Panc1 (cell line): ENCODE data around the gene IGSF3. TPM values are rescaled to one million over a fixed set of nuclear protein-coding genes. Genes with fewer than 3 reads are reported as not detected.

Experiments used
- ATAC-seq: fragments of 200-7000 bp; cut with Tn5 transposase; 2 replicates; pipeline ENCODE4 v1.9.1; 2020; ENCODE audit warnings: mild to moderate bottlenecking, moderate library complexity
- BruUV-seq: library from RNA; stranded (reverse); fragments of 400-500 nt; replicated peaks from 2 replicates; lab custom pipeline; 2021; lab: Mats Ljungman, UMichigan
- CTCF ChIA-PET: fragments of 300-600 bp; sonication (Branson Sonifier 250); formaldehyde crosslinking; loops from one replicate; lab custom pipeline; 2022; ENCODE audit warnings: antibody characterized with exemption; lab: Charles Lee
- POLR2A ChIA-PET: fragments of 300-600 bp; sonication (Branson Sonifier 250); formaldehyde crosslinking; loops from one replicate; lab custom pipeline; 2022; ENCODE audit warnings: antibody characterized with exemption; lab: Charles Lee
- DNase-seq: peaks from one replicate; pipeline ENCODE4 v3.0.0-alpha.2; 2010; ENCODE audit warnings: low read depth, low spot score
- H3K27ac ChIP-seq: 2 replicates; pipeline ENCODE4 v1.5.1; 2011; ENCODE audit warnings: mild to moderate bottlenecking, low read length, inconsistent platforms
- H3K27me3 ChIP-seq: fragments of 200-500 bp; sonication (Bioruptor generic); 2 replicates; pipeline ENCODE4 v1.6.0; 2014; ENCODE audit warnings: low read length, inconsistent platforms; ENCODE audit not compliant: control insufficient read depth, insufficient read depth
- H3K36me3 ChIP-seq: fragments of 200-500 bp; sonication (Bioruptor generic); 2 replicates; pipeline ENCODE4 v1.5.1; 2014; ENCODE audit warnings: inconsistent platforms, mild to moderate bottlenecking, low read length, moderate library complexity; ENCODE audit not compliant: control insufficient read depth, insufficient read depth
- H3K4me1 ChIP-seq: 2 replicates; pipeline ENCODE4 v1.5.1; 2011; ENCODE audit warnings: inconsistent platforms, mild to moderate bottlenecking, low read length, moderate library complexity; ENCODE audit not compliant: control insufficient read depth, insufficient read depth
- H3K4me3 ChIP-seq, 2 experiments: 2 replicates each; pipeline ENCODE4 v1.5.1; 2011 to 2012; ENCODE audit warnings: low read depth in 2 of 2, low read length in 2 of 2, mild to moderate bottlenecking in 2 of 2, inconsistent platforms in 1 of 2, moderate library complexity in 1 of 2
- H3K9me3 ChIP-seq: fragments of 200-500 bp; sonication (Bioruptor generic); 2 replicates; pipeline ENCODE4 v1.5.1; 2014; ENCODE audit warnings: low read depth, mild to moderate bottlenecking, inconsistent platforms, low read length, moderate library complexity; ENCODE audit not compliant: control insufficient read depth, insufficient read depth
- CTCF ChIP-seq: fragments of 450-650 bp; IDR thresholded peaks from 2 replicates; pipeline ENCODE4 v1.5.1; 2017; ENCODE audit warnings: mild to moderate bottlenecking
- POLR2AphosphoS5 ChIP-seq: IDR thresholded peaks from 2 replicates; pipeline ENCODE4 v1.6.1; 2012; ENCODE audit warnings: mild to moderate bottlenecking, low read depth, low read length, moderate library complexity
- REST ChIP-seq, 2 experiments: IDR thresholded peaks; 2 replicates each; pipeline ENCODE4 v1.6.1; 2011 to 2012; ENCODE audit warnings: low read depth in 2 of 2, control low read depth in 1 of 2, low read length in 1 of 2, mild to moderate bottlenecking in 1 of 2, moderate library complexity in 1 of 2; ENCODE audit not compliant: insufficient read depth in 1 of 2
- SIN3A ChIP-seq: IDR thresholded peaks from 2 replicates; pipeline ENCODE4 v1.6.1; 2012; ENCODE audit warnings: low read depth, mild to moderate bottlenecking, low read length, moderate library complexity, borderline replicate concordance; ENCODE audit not compliant: insufficient read depth
- TCF7L2 ChIP-seq: IDR thresholded peaks from 2 replicates; pipeline ENCODE4 v1.6.1; 2011; ENCODE audit warnings: mild to moderate bottlenecking, low read depth, low read length, inconsistent platforms
- in situ Hi-C: cut with HindIII; loops from 2 replicates; pipeline ENCODE4 v1.10.0; 2016; ENCODE audit warnings: low sequenced_read_pairs, low pct_unique_long_range_greater_than_20kb
- intact Hi-C: fragments of 100-400 bp; cut with micrococcal nuclease; formaldehyde crosslinking; loops from one replicate; pipeline ENCODE4 v1.10.0; 2022; ENCODE audit not compliant: unreplicated experiment
- total RNA-seq: library from RNA; stranded (reverse); gene quantifications from one replicate; pipeline ENCODE4 v1.2.1, GENCODE V29; 2021; ENCODE audit not compliant: unreplicated experiment

The IGSF3 gene
- total RNA-seq, 1 experiment from 2014 or later: 9.3 TPM

GRCh38 chr1:116580446-116581322 is 86.8 kb downstream of the IGSF3 start:
- Histone ChIP-seq H3K4me3 (no peak overlapping the region), H3K36me3 (no peaks in the 10 kb centered on the region), H3K27ac (no peak overlapping the region), H3K9me3 (no peaks in the 10 kb centered on the region), H3K4me1 (no peaks in the 10 kb centered on the region), H3K27me3 (no peaks in the 10 kb centered on the region)
- ATAC-seq (no peak), DNase-seq (no peak)
- intact Hi-C loops (no loop called here), in situ Hi-C loops (no loop called here)
- BruUV-seq: no TSS peak
- CTCF ChIA-PET: no interaction called here
- TF ChIP-seq CTCF: no peak
- TF ChIP-seq POLR2AphosphoS5: no peak
- no peak for TF ChIP-seq SIN3A
- no peak for TF ChIP-seq TCF7L2
- no peak for TF ChIP-seq REST (IDR thresholded peaks at IDR 0.05; ENCODE audit: insufficient read depth in 1 of 2, low read depth in 2 of 2, low read length in 1 of 2)
- POLR2A ChIA-PET: no interaction called here

GRCh38 chr1:116579259-116579875 is 88.2 kb downstream of the IGSF3 start:
- H3K9me3 ChIP-seq: no peaks in the 10 kb centered on the region
- H3K27me3 ChIP-seq: no peaks in the 10 kb centered on the region
- ChIA-PET POLR2A (no interaction called here), CTCF (no interaction called here)
- H3K27ac ChIP-seq: no peak overlapping the region
- no peaks in the 10 kb centered on the region for H3K36me3 ChIP-seq
- BruUV-seq: no TSS peak
- in situ Hi-C loops: no loop called here
- no peak for ATAC-seq
- no peak for DNase-seq
- H3K4me1 ChIP-seq: no peaks in the 10 kb centered on the region
- no peak overlapping the region for H3K4me3 ChIP-seq
- TF ChIP-seq SIN3A (no peak), CTCF (no peak), REST (IDR thresholded peaks at IDR 0.05; ENCODE audit: insufficient read depth in 1 of 2, low read depth in 2 of 2, low read length in 1 of 2) (no peak), POLR2AphosphoS5 (no peak), TCF7L2 (no peak)
- intact Hi-C loops: no loop called here
